IPS-11a (cell line): Measurements from ENCODE around the gene PPARGC1A.

ENCODE experiments used
- H3K4me3 ChIP-seq: one replicate; pipeline ENCODE4 v1.5.1; 2013; ENCODE audit warnings: low read depth, low read length, control low read depth

Gene PPARGC1A

DNA sequence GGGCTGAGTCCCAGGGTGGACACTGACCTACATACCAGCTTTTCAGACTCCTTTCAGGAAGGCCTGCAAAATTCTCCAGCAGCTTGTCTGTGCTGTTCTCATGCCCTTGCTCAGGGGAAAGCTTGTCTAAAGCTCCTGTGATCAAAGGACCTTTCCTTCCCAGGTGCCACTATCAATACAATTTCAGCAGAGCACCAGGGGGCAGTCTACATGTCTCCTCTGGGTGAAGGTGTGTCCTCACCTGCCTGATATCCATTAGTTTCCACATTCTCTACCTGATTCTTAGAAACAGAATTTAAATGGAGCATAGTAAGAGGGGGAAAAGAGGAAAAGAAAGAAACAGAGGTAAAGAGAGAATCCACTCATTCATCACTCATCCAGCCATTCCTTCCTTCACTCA lies 114.2 kb downstream of the PPARGC1A start:
- H3K4me3 ChIP-seq: no peak overlapping the region

- H3K4me3 ChIP-seq: no peak overlapping the region
Measured at GRCh38 chr4:23774909-23775308, 114.9 kb downstream of the PPARGC1A start.

DNA sequence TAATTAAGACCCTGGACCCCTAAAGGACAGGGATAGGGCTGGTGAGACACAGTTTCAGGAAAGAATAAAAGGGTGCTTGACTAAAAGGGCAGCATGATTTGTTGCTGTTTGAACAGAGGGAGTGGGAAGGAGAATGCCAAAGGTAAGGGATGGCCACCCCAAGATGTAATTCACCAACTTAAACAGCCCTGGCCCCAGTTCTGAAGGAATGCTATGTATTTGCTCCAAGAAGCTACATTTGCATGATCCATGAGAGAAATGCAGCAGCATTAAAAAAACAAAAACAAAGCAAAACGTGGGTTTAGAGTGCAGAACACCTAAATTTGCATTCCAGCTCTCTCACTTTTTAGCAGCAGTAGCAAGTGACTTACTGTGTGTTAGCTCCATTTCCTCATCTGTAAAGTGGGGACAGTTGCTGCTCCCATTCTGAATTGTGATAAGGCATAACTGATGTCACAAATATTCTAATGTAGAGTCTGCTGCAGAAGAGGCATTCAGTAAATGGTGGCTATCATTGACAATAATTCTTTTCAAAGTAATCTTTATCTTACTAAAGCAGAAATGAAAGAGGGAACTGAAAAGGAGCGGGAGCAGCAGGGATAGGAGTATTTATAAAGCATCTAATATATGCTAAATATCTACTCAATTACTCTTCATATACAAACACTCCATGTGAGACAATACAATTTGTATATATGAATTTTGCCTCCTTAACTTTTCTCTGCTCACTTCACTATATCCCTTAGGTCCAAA lies 115.8 kb downstream of the PPARGC1A start:
- H3K4me3 ChIP-seq: no peak overlapping the region

- no peak overlapping the region for H3K4me3 ChIP-seq
Measured at GRCh38 chr4:23770011-23770410, 119.8 kb downstream of the PPARGC1A start.

- no peak overlapping the region for H3K4me3 ChIP-seq
Measured at GRCh38 chr4:23769406-23769805, 120.4 kb downstream of the PPARGC1A start.

DNA sequence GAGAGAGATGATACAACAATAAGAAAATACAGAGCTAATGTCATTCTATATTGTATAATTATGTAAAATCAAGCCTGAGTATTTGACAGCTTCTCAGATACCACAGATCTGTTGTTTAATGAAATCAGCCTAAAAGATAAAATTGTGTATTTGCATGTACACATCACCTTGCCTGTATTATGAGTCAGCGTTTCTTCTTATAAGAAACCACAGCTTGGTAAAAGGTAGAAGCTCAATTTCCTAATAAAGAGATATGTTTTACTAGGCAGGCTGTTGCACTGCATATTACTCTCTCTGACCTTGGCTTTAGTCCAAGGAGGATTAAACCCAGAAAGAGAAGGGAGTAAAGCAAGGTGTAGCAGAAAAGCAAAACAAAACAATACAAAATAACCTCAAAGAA lies 121.3 kb downstream of the PPARGC1A start:
- no peak overlapping the region for H3K4me3 ChIP-seq

DNA sequence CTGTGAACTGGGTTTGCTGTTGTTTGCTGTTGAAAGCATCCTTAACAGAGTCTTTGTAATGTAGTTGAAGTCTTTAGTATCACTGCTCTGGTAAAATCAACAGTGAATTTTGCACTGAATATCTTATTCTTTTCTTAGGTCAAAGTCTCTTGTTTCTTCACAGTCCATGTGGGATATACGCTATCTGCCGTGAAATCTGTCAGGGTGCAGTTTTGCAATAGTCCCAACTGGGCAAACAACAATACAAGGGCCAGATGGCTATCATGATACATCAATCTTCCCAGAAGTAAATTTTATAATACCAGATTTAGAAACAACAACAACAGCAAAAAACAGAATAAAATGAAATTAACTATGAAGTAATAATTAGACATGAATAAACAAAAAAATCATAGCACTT lies 123.5 kb downstream of the PPARGC1A start:
- H3K4me3 ChIP-seq: no peak overlapping the region

DNA sequence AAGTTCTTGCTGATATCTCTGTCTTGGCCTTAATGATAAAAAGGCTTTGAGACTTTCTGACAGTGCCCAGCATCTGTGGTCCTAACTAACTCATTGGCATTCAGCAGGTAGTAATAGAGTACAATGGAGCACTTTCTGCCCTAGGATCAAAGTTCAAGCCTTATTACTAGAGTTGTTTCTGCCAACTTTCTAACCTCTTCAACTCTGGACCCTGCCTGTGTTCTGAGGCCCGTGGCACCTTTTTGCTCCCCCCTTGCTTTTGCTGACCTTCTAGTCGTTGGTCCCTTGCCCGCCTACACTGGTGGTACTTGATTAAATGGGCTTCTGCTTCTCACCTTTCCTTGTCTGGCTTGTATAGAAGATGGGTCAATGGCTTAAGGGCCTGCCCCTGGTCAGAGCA lies 126.3 kb downstream of the PPARGC1A start:
- no peak overlapping the region for H3K4me3 ChIP-seq

- no peak overlapping the region for H3K4me3 ChIP-seq
Measured at GRCh38 chr4:23762551-23762950, 127.3 kb downstream of the PPARGC1A start.

GRCh38 chr4:23759066-23759465 lies 130.8 kb downstream of the PPARGC1A start:
- no peak overlapping the region for H3K4me3 ChIP-seq

- H3K4me3 ChIP-seq: no peak overlapping the region
Measured at GRCh38 chr4:23754688-23755087, 135.2 kb downstream of the PPARGC1A start.

DNA sequence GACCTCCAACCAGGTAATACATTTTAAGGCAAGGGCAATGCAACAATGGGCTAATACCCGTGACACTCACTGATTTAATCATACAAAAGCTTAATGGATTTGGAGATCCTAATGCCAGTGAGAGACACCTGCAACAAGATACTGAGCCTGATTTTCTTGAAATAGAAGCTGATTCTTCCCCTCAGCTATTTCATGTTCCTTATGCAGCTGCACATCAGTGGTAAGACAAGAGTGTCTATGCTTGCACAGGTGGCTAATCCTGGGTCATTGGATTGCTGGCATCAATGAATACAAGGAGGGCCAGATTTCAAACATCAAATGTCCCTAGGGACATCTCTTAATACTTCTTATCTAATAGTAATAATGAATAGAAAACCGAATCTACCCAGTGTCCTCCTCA lies 139.7 kb downstream of the PPARGC1A start:
- H3K4me3 ChIP-seq: no peak overlapping the region

DNA sequence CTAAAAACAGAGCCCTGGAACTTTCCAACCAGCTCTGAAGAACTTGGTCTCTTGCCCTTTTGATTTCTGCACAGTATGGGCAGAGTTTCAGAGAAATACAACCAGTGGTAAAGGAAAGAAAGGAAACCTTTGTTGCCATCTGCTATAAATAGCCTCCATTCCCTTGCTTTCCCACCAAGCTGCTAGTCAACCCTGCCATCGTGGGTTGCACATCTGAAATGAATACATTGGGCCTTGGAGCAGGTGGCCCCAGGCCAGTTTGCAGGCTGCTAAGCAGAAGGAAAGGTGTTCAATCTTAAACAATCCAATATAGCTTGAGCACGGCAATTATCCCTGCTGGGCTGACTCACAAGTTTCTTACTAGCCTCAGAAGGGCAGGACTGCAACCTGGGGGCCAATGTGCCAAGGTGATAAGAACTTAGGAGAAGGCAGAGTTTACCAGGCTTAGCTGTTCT lies 142.5 kb downstream of the PPARGC1A start:
- no peak overlapping the region for H3K4me3 ChIP-seq

DNA sequence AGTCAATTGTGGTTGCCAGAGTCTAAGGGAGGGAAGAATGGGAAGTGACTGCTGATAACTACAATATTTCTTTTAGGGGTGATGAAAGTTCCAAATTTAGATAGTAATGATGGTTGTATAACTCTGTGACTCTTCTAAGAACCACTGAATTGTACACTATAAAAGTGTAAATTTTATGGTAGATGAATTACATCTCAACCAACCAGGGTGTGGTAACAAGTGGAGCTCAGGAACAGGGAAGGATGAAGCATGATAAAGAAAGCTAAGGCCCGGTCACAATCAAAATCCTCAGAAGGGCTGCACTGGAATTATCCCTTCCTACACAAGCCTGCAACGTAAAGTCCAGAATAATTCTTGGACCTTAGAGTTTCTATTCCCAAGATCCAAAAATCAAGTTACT lies 143.2 kb downstream of the PPARGC1A start:
- H3K4me3 ChIP-seq: no peak overlapping the region

DNA sequence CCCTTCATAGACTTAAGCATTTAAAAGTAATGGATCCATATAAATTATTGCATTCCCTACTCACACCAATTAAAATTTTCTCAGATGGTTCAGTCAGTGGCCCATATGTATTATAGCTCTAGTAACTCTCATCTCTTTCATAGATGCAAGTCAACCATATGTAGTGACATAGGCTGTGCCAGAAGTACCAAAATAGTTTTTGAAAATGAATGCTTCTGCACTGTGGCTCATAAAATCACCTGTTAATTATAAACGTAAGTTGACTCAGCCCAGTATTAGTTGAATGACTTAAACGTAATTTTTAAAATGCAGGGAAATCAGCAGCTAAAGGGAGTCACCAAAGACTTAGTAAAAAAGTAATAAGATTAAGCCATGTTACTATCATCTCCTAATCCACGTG lies 143.8 kb downstream of the PPARGC1A start:
- H3K4me3 ChIP-seq: no peak overlapping the region

GRCh38 chr4:23745377-23745776 lies 144.5 kb downstream of the PPARGC1A start:
- H3K4me3 ChIP-seq: no peak overlapping the region
